Measurements from ENCODE around the gene PRAMEF1. TPM values are rescaled to one million over a fixed set of nuclear protein-coding genes. Genes with fewer than 3 reads are reported as not detected.
"Not testable (repeated sequence)": the region's sequence is repeated elsewhere in the genome, so short reads cannot be mapped to it uniquely, and the experiment has no call there.

PRAMEF1 gene
- total RNA-seq, 1 donor from 2014 or later: not detected

GRCh38 chr1:12775443-12775842 is 15.8 kb upstream of the PRAMEF1 start:
- no peak for DNase-seq (ENCODE audit: low spot score)

- no peak for DNase-seq (ENCODE audit: low spot score)
Observed at GRCh38 chr1:12776801-12777557, 14.2 kb upstream of the PRAMEF1 start.

GRCh38 chr1:12778061-12778460 is 13.1 kb upstream of the PRAMEF1 start:
- DNase-seq (ENCODE audit: low spot score): no peak

DNA sequence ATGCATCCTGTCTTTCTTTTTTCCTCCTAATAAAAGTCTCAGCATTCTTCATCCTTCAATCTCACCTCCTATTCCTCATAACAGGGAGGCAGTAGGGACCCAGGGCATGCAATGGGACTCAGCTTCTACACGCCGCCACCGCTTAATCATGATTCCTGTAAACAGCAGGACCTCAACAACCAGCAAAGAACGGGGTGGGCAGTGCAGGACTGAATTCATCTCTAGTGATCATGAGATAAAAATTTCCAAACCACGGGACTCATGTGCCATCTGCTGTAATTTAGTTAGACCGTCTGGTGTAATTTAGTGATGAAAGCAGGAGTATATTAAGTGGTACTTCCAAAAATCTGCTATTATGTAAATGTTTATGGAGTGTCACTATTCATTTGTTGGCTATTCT is 12.3 kb upstream of the PRAMEF1 start:
- DNase-seq (ENCODE audit: low spot score): no peak

DNA sequence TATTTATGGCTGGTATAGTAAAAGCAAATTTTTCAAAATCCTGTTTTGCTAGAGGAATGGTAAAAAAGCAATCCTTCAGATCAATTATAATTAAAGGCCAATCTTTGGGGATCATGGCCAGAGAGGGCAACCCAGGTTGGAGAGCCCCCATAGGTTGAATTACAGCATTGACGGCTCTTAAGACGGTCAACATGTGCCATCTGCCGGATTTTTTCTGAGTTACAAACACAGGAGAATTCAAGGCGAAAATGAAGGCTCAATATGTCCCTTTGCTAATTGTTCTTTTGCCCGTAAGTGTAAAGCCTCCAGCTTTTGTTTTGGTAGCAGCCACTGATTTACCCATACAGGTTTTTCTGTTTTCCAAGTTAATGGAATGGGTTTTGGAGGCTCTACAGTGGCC is 9.7 kb upstream of the PRAMEF1 start:
- DNase-seq (ENCODE audit: low spot score): not testable (repeated sequence)

GRCh38 chr1:12783783-12784182 is 7.4 kb upstream of the PRAMEF1 start:
- not testable (repeated sequence) for DNase-seq (ENCODE audit: low spot score)

DNA sequence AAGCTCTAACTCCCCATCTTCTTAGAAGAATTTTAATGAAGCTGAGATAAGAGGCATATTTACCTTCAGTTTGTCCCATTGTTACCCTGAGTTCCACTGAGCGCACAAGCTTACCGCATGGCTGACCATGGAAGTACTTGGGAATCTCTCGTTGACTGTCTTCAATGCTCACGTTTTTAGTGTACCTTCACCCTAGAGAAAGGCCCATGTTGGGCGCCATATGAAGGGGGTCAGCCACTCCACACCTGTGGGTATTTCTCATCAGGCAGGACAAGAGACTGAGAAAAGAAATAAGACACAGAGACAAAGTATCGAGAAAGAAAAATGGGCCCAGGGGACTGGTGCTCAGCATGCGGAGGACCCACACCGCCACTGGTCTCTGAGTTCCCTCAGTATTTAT is 6.5 kb upstream of the PRAMEF1 start:
- DNase-seq (ENCODE audit: low spot score): not testable (repeated sequence)

- no peak for DNase-seq (ENCODE audit: low spot score)
Observed at GRCh38 chr1:12798911-12799310, 7.7 kb downstream of the PRAMEF1 start.

GRCh38 chr1:12799730-12800129 is 8.5 kb downstream of the PRAMEF1 start:
- no peak for DNase-seq (ENCODE audit: low spot score)

DNA sequence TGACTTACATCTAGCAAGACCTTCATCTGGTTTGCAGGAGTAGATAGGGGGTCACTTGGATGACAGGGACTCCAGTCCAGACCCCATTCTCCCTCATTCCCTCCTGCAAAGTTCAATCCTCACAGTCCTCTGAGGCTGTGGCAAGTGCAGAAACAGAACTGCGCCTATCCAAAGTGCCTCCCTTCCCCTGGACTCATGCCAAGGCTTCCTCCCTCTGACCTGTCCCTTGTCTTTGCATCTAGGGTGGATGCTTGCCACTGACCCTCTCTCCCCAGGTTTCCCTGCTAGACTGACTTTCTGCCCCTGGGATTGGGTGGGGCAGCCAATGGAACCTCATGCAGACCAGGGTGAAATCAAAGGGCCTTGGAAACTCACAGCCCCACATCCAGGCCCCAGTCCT is 18.7 kb downstream of the PRAMEF1 start:
- DNase-seq (ENCODE audit: low spot score): no peak

DNA sequence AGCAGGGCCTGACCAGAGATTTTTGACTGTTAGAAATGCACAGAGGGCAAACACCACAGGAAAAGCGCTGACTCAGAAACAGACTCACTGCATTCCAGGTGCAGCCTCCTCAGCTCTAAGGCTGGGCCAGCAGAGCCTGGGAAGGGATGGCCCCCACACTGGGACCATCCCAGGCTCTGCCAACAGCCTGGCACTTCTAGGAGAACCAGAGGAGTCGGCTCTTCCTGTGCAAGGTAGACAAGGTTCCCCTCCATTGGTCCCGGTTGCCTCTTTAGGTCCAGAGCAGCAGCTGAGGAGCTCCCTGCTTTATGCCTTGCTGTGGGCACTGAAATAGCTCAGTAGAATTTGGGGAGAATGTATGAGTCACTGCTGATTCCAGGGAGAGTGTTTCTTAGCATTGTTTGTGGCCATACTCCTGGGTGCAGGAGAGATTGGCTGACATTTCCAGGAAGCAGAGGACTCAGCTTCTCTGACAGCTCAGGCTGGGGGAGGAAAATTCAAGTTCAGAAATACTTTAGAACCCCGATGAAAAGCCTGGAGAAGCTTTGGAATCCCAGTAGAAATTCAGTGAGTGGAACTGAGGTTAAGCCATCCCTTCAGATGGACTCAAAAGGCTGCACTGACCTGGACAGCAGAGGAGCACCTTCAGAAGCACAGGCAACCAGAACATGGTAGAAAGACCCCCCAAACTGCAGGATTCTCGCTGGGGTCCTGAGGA is 19.7 kb downstream of the PRAMEF1 start:
- DNase-seq (ENCODE audit: low spot score): no peak

- no peak for DNase-seq (ENCODE audit: low spot score)
Observed at GRCh38 chr1:12811409-12811784, 20.2 kb downstream of the PRAMEF1 start.

DNA sequence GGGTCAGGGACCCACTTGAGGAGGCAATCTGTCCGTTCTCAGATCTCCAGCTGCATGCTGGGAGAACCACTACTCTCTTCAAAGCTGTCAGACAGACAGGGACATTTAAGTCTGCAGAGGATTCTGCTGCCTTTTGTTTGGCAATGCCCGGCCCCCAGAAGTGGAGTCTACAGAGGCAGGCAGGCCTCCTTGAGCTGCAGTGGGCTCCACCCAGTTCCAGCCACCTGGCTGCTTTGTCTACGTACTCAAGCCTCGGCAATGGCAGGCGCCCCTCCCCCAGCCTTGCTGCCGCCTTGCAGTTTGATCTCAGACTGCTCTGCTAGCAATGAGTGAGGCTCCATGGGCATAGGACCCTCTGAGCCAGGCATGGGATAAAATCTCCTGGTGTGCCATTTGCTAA is 27.9 kb downstream of the PRAMEF1 start:
- not testable (repeated sequence) for DNase-seq (ENCODE audit: low spot score)

DNA sequence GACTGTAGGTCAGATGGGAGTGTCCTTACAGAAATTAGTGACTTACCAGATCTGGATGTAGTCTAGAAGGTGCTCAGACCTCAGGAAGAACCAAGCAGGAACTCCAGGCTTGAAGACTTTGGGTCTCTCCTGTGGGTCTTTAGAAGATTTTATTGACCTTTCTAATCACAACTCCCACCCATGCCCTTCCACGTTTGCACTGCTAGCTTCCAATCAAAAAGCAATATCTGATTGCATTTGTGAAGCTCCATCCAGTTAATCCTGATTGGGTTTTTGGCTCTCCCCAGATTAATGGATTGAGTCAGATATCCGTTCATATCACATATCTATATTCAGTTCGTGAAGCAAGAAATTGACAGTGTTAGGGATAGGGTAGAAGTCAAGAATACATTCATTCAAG is 40.1 kb downstream of the PRAMEF1 start, which contains the start of gene PRAMEF11:
Gene PRAMEF11 (minus strand): TSS at position 101 of the 400 bp plus-strand sequence. CDS start 2,621 bp downstream, outside the sequence.
- DNase-seq (ENCODE audit: low spot score): not testable (repeated sequence)

DNA sequence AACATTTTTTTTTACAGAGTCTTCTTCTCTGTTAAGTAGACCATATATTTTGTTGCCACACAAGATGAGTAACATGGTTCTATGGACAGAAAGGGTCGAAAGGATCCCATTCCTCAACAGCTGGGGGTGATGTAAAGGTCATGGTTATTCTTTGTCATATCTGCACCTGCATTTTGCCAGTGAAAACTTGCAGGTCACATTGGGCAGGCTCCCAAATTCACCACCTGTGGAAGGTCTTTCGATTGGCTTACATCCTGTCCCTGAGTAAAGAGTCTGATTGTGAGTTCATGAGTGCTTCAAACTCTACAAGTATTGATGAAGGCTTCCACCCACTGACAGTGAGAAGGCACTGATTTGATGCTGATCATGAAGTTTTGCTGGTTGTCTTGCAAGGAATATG is 42.1 kb downstream of the PRAMEF1 start:
- DNase-seq (ENCODE audit: low spot score): not testable (repeated sequence)

Other genes with a start within 250 kb of the PRAMEF1 start
- gene DHRS3, start 173.2 kb upstream of the PRAMEF1 start, total RNA-seq: 237 TPM
- not detected for gene AADACL4, start 147.3 kb upstream of the PRAMEF1 start, total RNA-seq
- gene AADACL3, start 75.3 kb upstream of the PRAMEF1 start, total RNA-seq: not detected
- gene CFAP107, start 45.2 kb upstream of the PRAMEF1 start, total RNA-seq: not detected
- not detected for gene PRAMEF12, start 17.7 kb upstream of the PRAMEF1 start, total RNA-seq
- gene PRAMEF11, start 40.0 kb downstream of the PRAMEF1 start, total RNA-seq: not detected
- gene HNRNPCL1, start 57.3 kb downstream of the PRAMEF1 start, total RNA-seq: not detected
- gene PRAMEF2, start 65.7 kb downstream of the PRAMEF1 start, total RNA-seq: not detected
- not detected for gene PRAMEF4, start 94.8 kb downstream of the PRAMEF1 start, total RNA-seq
- gene PRAMEF10, start 106.9 kb downstream of the PRAMEF1 start, total RNA-seq: not detected
- not detected for gene PRAMEF7, start 125.2 kb downstream of the PRAMEF1 start, total RNA-seq
- gene PRAMEF6, start 156.2 kb downstream of the PRAMEF1 start, total RNA-seq: not detected